Stomach smooth muscle (tissue), 2 donors: ENCODE data around the gene ACTA1.

Experiments
- H3K27ac ChIP-seq: one replicate; pipeline ENCODE4 v1.7.0; 2013; ENCODE audit warnings: mild to moderate bottlenecking, low read length, inconsistent platforms
- H3K27me3 ChIP-seq, 2 donors: one replicate each; pipeline ENCODE4 v1.7.0; 2013; ENCODE audit warnings: low read length in 2 of 2; ENCODE audit not compliant: insufficient read depth in 2 of 2, control insufficient read depth in 1 of 2
- H3K36me3 ChIP-seq, 2 donors: one replicate each; pipeline ENCODE4 v1.7.0; 2013; ENCODE audit warnings: low read length in 2 of 2; ENCODE audit not compliant: control insufficient read depth in 2 of 2, insufficient read depth in 2 of 2
- H3K4me1 ChIP-seq: one replicate; pipeline ENCODE4 v1.7.0; 2013; ENCODE audit warnings: low read length; ENCODE audit not compliant: control insufficient read depth, insufficient read depth
- H3K4me3 ChIP-seq, 2 donors: one replicate each; pipeline ENCODE4 v1.7.0; 2013; ENCODE audit warnings: low read length in 2 of 2
- H3K9ac ChIP-seq, 2 donors: one replicate each; pipeline ENCODE4 v1.7.0; 2013; ENCODE audit warnings: low read length in 2 of 2, mild to moderate bottlenecking in 1 of 2
- H3K9me3 ChIP-seq, 2 donors: one replicate each; pipeline ENCODE4 v1.7.0; 2013; ENCODE audit warnings: low read length in 2 of 2; ENCODE audit not compliant: control insufficient read depth in 2 of 2
- donor health status: healthy.
- donor health status: Pancreatic carcinoma.

Gene ACTA1

DNA sequence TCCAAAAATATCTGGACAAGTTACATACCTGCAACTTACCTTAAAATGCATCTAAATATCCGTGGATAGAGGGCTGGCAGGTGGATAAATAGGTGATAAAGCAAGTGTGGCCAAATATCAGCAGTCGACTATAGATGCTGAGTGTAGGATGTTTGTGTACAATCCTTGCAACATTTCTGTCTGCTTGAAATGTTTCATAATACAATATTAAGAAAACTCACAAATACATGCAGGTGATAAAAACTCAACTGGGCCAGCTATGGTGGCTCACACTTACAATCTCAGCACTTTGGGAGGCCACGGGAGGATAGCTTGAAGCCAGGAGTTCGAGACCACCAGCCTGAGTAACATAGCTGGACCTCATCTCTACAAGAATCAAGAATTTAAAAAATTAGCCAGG is 41.0 kb downstream of the ACTA1 start:
- H3K9ac ChIP-seq = no peak overlapping the region
- peaks cover 0 to 10% of the 10 kb centered on the region in 2 donors for H3K27me3 ChIP-seq

GRCh38 chr1:229390130-229390529 is 43.8 kb downstream of the ACTA1 start:
- Histone ChIP-seq H3K4me3 (no peak overlapping the region), H3K9me3 (peaks cover 0 to 4% of the 10 kb centered on the region in 2 donors)

More for the DNA sequence above, 41.0 kb downstream of the ACTA1 start:
- no peaks in the 10 kb centered on the region for H3K36me3 ChIP-seq
- no peak overlapping the region for H3K4me3 ChIP-seq
- no peaks in the 10 kb centered on the region for H3K4me1 ChIP-seq
- no peak overlapping the region for H3K27ac ChIP-seq
- peaks cover 0 to 4% of the 10 kb centered on the region in 2 donors for H3K9me3 ChIP-seq

GRCh38 chr1:229388897-229389580 is 44.9 kb downstream of the ACTA1 start:
- H3K27ac ChIP-seq = no peak overlapping the region
- H3K9me3 ChIP-seq = peaks cover 3 to 4% of the 10 kb centered on the region in 2 donors
- no peaks in the 10 kb centered on the region for H3K4me1 ChIP-seq

More at GRCh38 chr1:229390130-229390529, 43.8 kb downstream of the ACTA1 start:
- H3K9ac ChIP-seq = no peak overlapping the region
- H3K27me3 ChIP-seq = peaks cover 0 to 10% of the 10 kb centered on the region in 2 donors
- H3K4me1 ChIP-seq = no peaks in the 10 kb centered on the region
- no peaks in the 10 kb centered on the region for H3K36me3 ChIP-seq
- H3K27ac ChIP-seq = no peak overlapping the region

GRCh38 chr1:229385853-229386456 is 47.9 kb downstream of the ACTA1 start:
- Histone ChIP-seq H3K9ac (no peak overlapping the region), H3K36me3 (no peaks in the 10 kb centered on the region), H3K27ac (no peak overlapping the region), H3K9me3 (peaks cover 3 to 4% of the 10 kb centered on the region in 2 donors), H3K4me3 (no peak overlapping the region), H3K27me3 (peaks cover 0 to 12% of the 10 kb centered on the region in 2 donors), H3K4me1 (no peaks in the 10 kb centered on the region)

More at GRCh38 chr1:229388897-229389580, 44.9 kb downstream of the ACTA1 start:
- Histone ChIP-seq H3K9ac (no peak overlapping the region), H3K4me3 (no peak overlapping the region), H3K36me3 (no peaks in the 10 kb centered on the region), H3K27me3 (peaks cover 0 to 9% of the 10 kb centered on the region in 2 donors)

GRCh38 chr1:229384822-229385221 is 49.1 kb downstream of the ACTA1 start:
- Histone ChIP-seq H3K4me3 (no peak overlapping the region), H3K27ac (no peak overlapping the region), H3K9me3 (peaks cover 0 to 3% of the 10 kb centered on the region in 2 donors), H3K4me1 (no peaks in the 10 kb centered on the region), H3K36me3 (no peaks in the 10 kb centered on the region), H3K27me3 (peaks cover 0 to 14% of the 10 kb centered on the region in 2 donors), H3K9ac (no peak overlapping the region)

- Histone ChIP-seq H3K9me3 (peaks cover 0 to 3% of the 10 kb centered on the region in 2 donors), H3K27ac (no peak overlapping the region), H3K4me1 (no peaks in the 10 kb centered on the region), H3K27me3 (peaks cover 0 to 14% of the 10 kb centered on the region in 2 donors), H3K4me3 (no peak overlapping the region), H3K36me3 (no peaks in the 10 kb centered on the region), H3K9ac (no peak overlapping the region)
These were observed 49.9 kb downstream of the ACTA1 start for GRCh38 chr1:229383961-229384360.

DNA sequence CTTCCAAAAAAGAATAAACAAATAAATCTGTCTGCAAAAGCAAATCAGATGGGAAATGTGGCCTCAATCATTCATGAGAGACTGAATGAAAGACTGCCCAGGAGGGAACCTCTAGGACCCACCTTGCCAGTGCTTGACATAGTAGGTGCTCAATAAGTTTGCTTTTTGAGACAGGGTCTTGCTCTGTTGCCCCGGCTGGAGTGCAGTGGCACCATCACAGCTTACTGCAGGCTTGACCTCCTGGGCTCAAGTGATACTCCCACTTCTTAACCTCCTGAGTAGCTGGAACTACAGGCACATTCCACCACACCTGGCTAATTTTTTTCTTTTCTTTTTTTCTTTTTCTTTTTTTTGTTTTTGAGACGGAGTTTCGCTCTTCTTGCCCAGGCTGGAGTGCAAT is 50.7 kb downstream of the ACTA1 start:
- Histone ChIP-seq H3K36me3 (no peaks in the 10 kb centered on the region), H3K4me1 (no peaks in the 10 kb centered on the region), H3K9me3 (peaks cover 0 to 3% of the 10 kb centered on the region in 2 donors), H3K9ac (no peak overlapping the region), H3K27ac (no peak overlapping the region), H3K4me3 (no peak overlapping the region), H3K27me3 (peaks cover 0 to 14% of the 10 kb centered on the region in 2 donors)
